Measurements from ENCODE around the gene FSTL3. TPM values are rescaled to one million over a fixed set of nuclear protein-coding genes. Genes with fewer than 3 reads are reported as not detected.

Gene FSTL3
- polyA plus RNA-seq, 1 of the 3 experiments (the other 2 are of a cell fraction), result 64.4 TPM

- no peaks in the 10 kb centered on the region for H3K9me2 ChIP-seq
- DNase-seq, result no peak
- 91% methylated on average over 23 of the region's 30 CpGs for WGBS (ENCODE audit: low lambda C conversion rate)
- H4K20me1 ChIP-seq (ENCODE audit: insufficient read depth), result no peaks in the 10 kb centered on the region
- no peaks in the 10 kb centered on the region for H3F3A ChIP-seq (replicated peaks; ENCODE audit: insufficient read depth)
- no peak overlapping the region for H3K4me2 ChIP-seq
- H3K9me3 ChIP-seq, result no peaks in the 10 kb centered on the region
- H3K9ac ChIP-seq, result no peak overlapping the region
- peak overlapping the region in 1 of 2 experiments; percentile 51; a peak in 2 of 4 replicates for H3K27ac ChIP-seq (ENCODE audit: low read depth in 2 of 2, low read length in 1 of 2)
- H3K4me1 ChIP-seq (ENCODE audit: control insufficient read depth in 1 of 2, insufficient read depth in 2 of 2, low read depth in 1 of 2, low read length in 1 of 2), result peaks cover 4 to 22% of the 10 kb centered on the region in 2 experiments; a peak in 3 of 4 replicates
- peaks cover 34% of the 10 kb centered on the region for H3K79me2 ChIP-seq (ENCODE audit: insufficient read depth)
- POLR2A ChIA-PET, result no interaction called here
- TF ChIP-seq FOXJ3 (CRISPR knock-in tag; IDR thresholded peaks at IDR 0.05), result no peak
- no peak for TF ChIP-seq FOXM1 (IDR thresholded peaks at IDR 0.05; ENCODE audit: low read depth)
- no peak for TF ChIP-seq SMC3 (IDR thresholded peaks at IDR 0.05; ENCODE audit: low read depth, low read length)
- TF ChIP-seq MXI1 (IDR thresholded peaks at IDR 0.05; ENCODE audit: low read depth, low read length), result no peak
- TF ChIP-seq POLR2AphosphoS5 (IDR thresholded peaks at IDR 0.05; ENCODE audit: low read depth, low read length), result no peak
- TF ChIP-seq PBX3 (IDR thresholded peaks at IDR 0.05), result no peak
- no peak for TF ChIP-seq GATA2 (CRISPR knock-in tag; IDR thresholded peaks at IDR 0.05)
- TF ChIP-seq CHD2 (IDR thresholded peaks at IDR 0.05; ENCODE audit: low read length, partially characterized antibody), result no peak
- no peak for TF ChIP-seq RXRA (IDR thresholded peaks at IDR 0.05; ENCODE audit: borderline replicate concordance, low read depth)
- no peak for TF ChIP-seq IRF3 (IDR thresholded peaks at IDR 0.05; ENCODE audit: low read depth, low read length)
- TF ChIP-seq, protein P1, sequence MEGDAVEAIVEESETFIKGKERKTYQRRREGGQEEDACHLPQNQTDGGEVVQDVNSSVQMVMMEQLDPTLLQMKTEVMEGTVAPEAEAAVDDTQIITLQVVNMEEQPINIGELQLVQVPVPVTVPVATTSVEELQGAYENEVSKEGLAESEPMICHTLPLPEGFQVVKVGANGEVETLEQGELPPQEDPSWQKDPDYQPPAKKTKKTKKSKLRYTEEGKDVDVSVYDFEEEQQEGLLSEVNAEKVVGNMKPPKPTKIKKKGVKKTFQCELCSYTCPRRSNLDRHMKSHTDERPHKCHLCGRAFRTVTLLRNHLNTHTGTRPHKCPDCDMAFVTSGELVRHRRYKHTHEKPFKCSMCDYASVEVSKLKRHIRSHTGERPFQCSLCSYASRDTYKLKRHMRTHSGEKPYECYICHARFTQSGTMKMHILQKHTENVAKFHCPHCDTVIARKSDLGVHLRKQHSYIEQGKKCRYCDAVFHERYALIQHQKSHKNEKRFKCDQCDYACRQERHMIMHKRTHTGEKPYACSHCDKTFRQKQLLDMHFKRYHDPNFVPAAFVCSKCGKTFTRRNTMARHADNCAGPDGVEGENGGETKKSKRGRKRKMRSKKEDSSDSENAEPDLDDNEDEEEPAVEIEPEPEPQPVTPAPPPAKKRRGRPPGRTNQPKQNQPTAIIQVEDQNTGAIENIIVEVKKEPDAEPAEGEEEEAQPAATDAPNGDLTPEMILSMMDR (IDR thresholded peaks at IDR 0.05), result no peak
- no peak for TF ChIP-seq USF1 (IDR thresholded peaks at IDR 0.05; ENCODE audit: borderline replicate concordance, low read depth)
- TF ChIP-seq RFX5 (IDR thresholded peaks at IDR 0.05; ENCODE audit: low read length), result no peak
- TF ChIP-seq FOSL2 (IDR thresholded peaks at IDR 0.05; ENCODE audit: borderline replicate concordance, low read depth), result no peak
- no peak for TF ChIP-seq SIN3A (IDR thresholded peaks at IDR 0.05; ENCODE audit: borderline replicate concordance, low read depth, low read length)
- TF ChIP-seq NFIC (IDR thresholded peaks at IDR 0.05; ENCODE audit: borderline replicate concordance), result no peak
- H2AFZ ChIP-seq (ENCODE audit: low read depth), result no peak overlapping the region
- no peak overlapping the region for H3K4me3 ChIP-seq (ENCODE audit: low read depth in 2 of 2, low read length in 1 of 2)
- H3K27me3 ChIP-seq (ENCODE audit: insufficient read depth), result no peaks in the 10 kb centered on the region
- H3K36me3 ChIP-seq (replicated peaks in 1 of 2; ENCODE audit: control insufficient read depth in 1 of 2, insufficient read depth in 2 of 2, low read length in 1 of 2), result peaks cover 5 to 8% of the 10 kb centered on the region in 2 experiments
- CTCF ChIA-PET, result interaction anchor here (1.3 to 3.8 kb wide), 5 partner anchors 10 to 104 kb away, joined by 3 to 24 read pairs (median 5); no protein-coding TSS in a partner anchor
These were observed 46.1 kb upstream of the FSTL3 start for GRCh38 chr19:629961-630714.
